Activated CD4-positive, alpha-beta memory T cell treated with anti-CD3 and anti-CD28 coated beads for 36 hours (primary cell): ENCODE data around the gene DEDD2. TPM values are rescaled to one million over a fixed set of nuclear protein-coding genes. Genes with fewer than 3 reads are reported as not detected.

Source experiments
- CTCF ChIA-PET: fragments of 350-600 bp; sonication (Branson Sonifier 250); formaldehyde crosslinking; loops from one replicate; lab custom pipeline; 2021; ENCODE audit warnings: antibody characterized with exemption, inconsistent platforms; lab: Charles Lee
- POLR2A ChIA-PET: fragments of 350-600 bp; sonication (Branson Sonifier 250); formaldehyde crosslinking; loops from one replicate; lab custom pipeline; 2021; ENCODE audit warnings: antibody characterized with exemption; lab: Charles Lee
- DNase-seq: peaks from one replicate; pipeline ENCODE4 v3.0.0-alpha.2; 2020
- H3K27ac Mint-ChIP-seq: one replicate; pipeline ENCODE4 v1.8.0; 2021; ENCODE audit warnings: mixed read lengths
- H3K27me3 Mint-ChIP-seq: one replicate; pipeline ENCODE4 v1.8.0; 2021; ENCODE audit warnings: mixed read lengths
- H3K36me3 Mint-ChIP-seq: one replicate; pipeline ENCODE4 v1.8.0; 2021; ENCODE audit warnings: mixed read lengths
- H3K4me1 Mint-ChIP-seq: one replicate; pipeline ENCODE4 v1.8.0; 2021; ENCODE audit warnings: low read depth, mixed read lengths
- H3K4me3 Mint-ChIP-seq: one replicate; pipeline ENCODE4 v1.8.0; 2021; ENCODE audit warnings: mild to moderate bottlenecking, mixed read lengths
- H3K9me3 Mint-ChIP-seq: one replicate; pipeline ENCODE4 v1.8.0; 2021; ENCODE audit warnings: mixed read lengths
- intact Hi-C: fragments of 100-400 bp; cut with micrococcal nuclease; formaldehyde crosslinking; loops from one replicate; pipeline ENCODE4 v1.15.1; 2023
- total RNA-seq, 2 experiments: library from RNA; stranded (reverse); gene quantifications; one replicate each; pipeline ENCODE4 v1.2.3, GENCODE V29; 2021

DEDD2 gene
- total RNA-seq, 2 experiments from 2014 or later: 31.3 to 33.4 TPM

- intact Hi-C loops: no loop called here
- H3K9me3 Mint-ChIP-seq: no peaks in the 10 kb centered on the region
- H3K27me3 Mint-ChIP-seq: no peaks in the 10 kb centered on the region
- H3K36me3 Mint-ChIP-seq: no peaks in the 10 kb centered on the region
- no peak overlapping the region for H3K4me3 Mint-ChIP-seq
- H3K4me1 Mint-ChIP-seq: peaks cover 4% of the 10 kb centered on the region
- CTCF ChIA-PET: interaction anchor here (1.2 kb wide), 1 partner anchor 17 kb away, joined by 5 read pairs; no protein-coding TSS in a partner anchor
- no peak overlapping the region for H3K27ac Mint-ChIP-seq
- DNase-seq: no peak
- POLR2A ChIA-PET: no interaction called here
Observed at GRCh38 chr19:42159942-42160341, 57.5 kb downstream of the DEDD2 start.

GRCh38 chr19:42158926-42159325 is 58.6 kb downstream of the DEDD2 start:
- ChIA-PET CTCF (interaction anchor here (0.7 kb wide), 1 partner anchor 26 kb away, joined by 4 read pairs; the partner anchor contains the start of gene POU2F2), POLR2A (no interaction called here)
- Mint-ChIP-seq H3K4me1 (peaks cover 10% of the 10 kb centered on the region), H3K27ac (no peak overlapping the region), H3K27me3 (no peaks in the 10 kb centered on the region), H3K4me3 (no peak overlapping the region), H3K9me3 (no peaks in the 10 kb centered on the region), H3K36me3 (no peaks in the 10 kb centered on the region)
- intact Hi-C loops: no loop called here
- no peak for DNase-seq

- peaks cover 10% of the 10 kb centered on the region for H3K4me1 Mint-ChIP-seq
- intact Hi-C loops: no loop called here
- H3K36me3 Mint-ChIP-seq: no peaks in the 10 kb centered on the region
- ChIA-PET POLR2A (no interaction called here), CTCF (interaction anchor here (1.0 kb wide), 1 partner anchor 27 kb away, joined by 3 read pairs; no protein-coding TSS in a partner anchor)
- no peak overlapping the region for H3K4me3 Mint-ChIP-seq
- no peaks in the 10 kb centered on the region for H3K9me3 Mint-ChIP-seq
- H3K27me3 Mint-ChIP-seq: no peaks in the 10 kb centered on the region
- no peak for DNase-seq
- no peak overlapping the region for H3K27ac Mint-ChIP-seq
Observed at GRCh38 chr19:42156571-42156970, 60.9 kb downstream of the DEDD2 start.

- ChIA-PET CTCF (interaction anchor here (1.4 kb wide), 1 partner anchor 30 kb away, joined by 5 read pairs; no protein-coding TSS in a partner anchor), POLR2A (interaction anchor here (0.6 kb wide), 1 partner anchor 65 kb away, joined by 4 read pairs; no protein-coding TSS in a partner anchor)
- Mint-ChIP-seq H3K9me3 (no peaks in the 10 kb centered on the region), H3K36me3 (no peaks in the 10 kb centered on the region), H3K4me1 (peaks cover 10% of the 10 kb centered on the region), H3K4me3 (no peak overlapping the region), H3K27ac (no peak overlapping the region), H3K27me3 (no peaks in the 10 kb centered on the region)
- DNase-seq: no peak
- intact Hi-C loops: no loop called here
Observed at GRCh38 chr19:42155796-42156195, 61.7 kb downstream of the DEDD2 start.

GRCh38 chr19:42154471-42155323 is 62.8 kb downstream of the DEDD2 start:
- Mint-ChIP-seq H3K4me3 (no peak overlapping the region), H3K27me3 (no peaks in the 10 kb centered on the region), H3K27ac (no peak overlapping the region), H3K4me1 (peaks cover 10% of the 10 kb centered on the region), H3K36me3 (no peaks in the 10 kb centered on the region), H3K9me3 (no peaks in the 10 kb centered on the region)
- ChIA-PET CTCF (interaction anchor here (0.6 to 1.4 kb wide), 2 partner anchors 21 to 31 kb away, joined by 5 to 6 read pairs; no protein-coding TSS in a partner anchor), POLR2A (no interaction called here)
- intact Hi-C loops: no loop called here
- DNase-seq: no peak

GRCh38 chr19:42153672-42154433 is 63.6 kb downstream of the DEDD2 start:
- CTCF ChIA-PET: no interaction called here
- no peak overlapping the region for H3K4me3 Mint-ChIP-seq
- no peak overlapping the region for H3K27ac Mint-ChIP-seq

GRCh38 chr19:42152910-42153671 is 64.4 kb downstream of the DEDD2 start:
- Mint-ChIP-seq H3K9me3 (no peaks in the 10 kb centered on the region), H3K36me3 (no peaks in the 10 kb centered on the region), H3K4me3 (no peak overlapping the region), H3K27me3 (no peaks in the 10 kb centered on the region), H3K4me1 (peaks cover 22% of the 10 kb centered on the region), H3K27ac (no peak overlapping the region)
- intact Hi-C loops: no loop called here
- DNase-seq: no peak
- POLR2A ChIA-PET: no interaction called here
- CTCF ChIA-PET: no interaction called here

More at GRCh38 chr19:42153672-42154433, 63.6 kb downstream of the DEDD2 start:
- Mint-ChIP-seq H3K4me1 (peaks cover 16% of the 10 kb centered on the region), H3K9me3 (no peaks in the 10 kb centered on the region), H3K27me3 (no peaks in the 10 kb centered on the region), H3K36me3 (no peaks in the 10 kb centered on the region)
- POLR2A ChIA-PET: no interaction called here
- DNase-seq: no peak
- intact Hi-C loops: no loop called here

GRCh38 chr19:42151782-42152684 is 65.4 kb downstream of the DEDD2 start:
- DNase-seq: no peak
- H3K4me3 Mint-ChIP-seq: no peak overlapping the region
- ChIA-PET POLR2A (no interaction called here), CTCF (no interaction called here)
- no peaks in the 10 kb centered on the region for H3K27me3 Mint-ChIP-seq
- H3K36me3 Mint-ChIP-seq: no peaks in the 10 kb centered on the region
- H3K9me3 Mint-ChIP-seq: no peaks in the 10 kb centered on the region
- H3K27ac Mint-ChIP-seq: no peak overlapping the region
- peaks cover 23% of the 10 kb centered on the region for H3K4me1 Mint-ChIP-seq
- intact Hi-C loops: no loop called here

- H3K4me3 Mint-ChIP-seq: no peak overlapping the region
- no peaks in the 10 kb centered on the region for H3K27me3 Mint-ChIP-seq
- POLR2A ChIA-PET: no interaction called here
- H3K4me1 Mint-ChIP-seq: peaks cover 23% of the 10 kb centered on the region
- H3K27ac Mint-ChIP-seq: no peak overlapping the region
- no peaks in the 10 kb centered on the region for H3K36me3 Mint-ChIP-seq
- CTCF ChIA-PET: no interaction called here
- no peaks in the 10 kb centered on the region for H3K9me3 Mint-ChIP-seq
- no peak for DNase-seq
- intact Hi-C loops: no loop called here
Observed at GRCh38 chr19:42150911-42151361, 66.5 kb downstream of the DEDD2 start.

- Mint-ChIP-seq H3K27ac (no peak overlapping the region), H3K27me3 (no peaks in the 10 kb centered on the region), H3K9me3 (no peaks in the 10 kb centered on the region), H3K4me1 (peaks cover 23% of the 10 kb centered on the region), H3K36me3 (no peaks in the 10 kb centered on the region), H3K4me3 (no peak overlapping the region)
- ChIA-PET POLR2A (no interaction called here), CTCF (no interaction called here)
- DNase-seq: no peak
- intact Hi-C loops: no loop called here
Observed at GRCh38 chr19:42150364-42150763, 67.1 kb downstream of the DEDD2 start.
